Measurements from ENCODE around the gene BIVM. TPM values are rescaled to one million over a fixed set of nuclear protein-coding genes. Genes with fewer than 3 reads are reported as not detected.

Gene BIVM, protein sequence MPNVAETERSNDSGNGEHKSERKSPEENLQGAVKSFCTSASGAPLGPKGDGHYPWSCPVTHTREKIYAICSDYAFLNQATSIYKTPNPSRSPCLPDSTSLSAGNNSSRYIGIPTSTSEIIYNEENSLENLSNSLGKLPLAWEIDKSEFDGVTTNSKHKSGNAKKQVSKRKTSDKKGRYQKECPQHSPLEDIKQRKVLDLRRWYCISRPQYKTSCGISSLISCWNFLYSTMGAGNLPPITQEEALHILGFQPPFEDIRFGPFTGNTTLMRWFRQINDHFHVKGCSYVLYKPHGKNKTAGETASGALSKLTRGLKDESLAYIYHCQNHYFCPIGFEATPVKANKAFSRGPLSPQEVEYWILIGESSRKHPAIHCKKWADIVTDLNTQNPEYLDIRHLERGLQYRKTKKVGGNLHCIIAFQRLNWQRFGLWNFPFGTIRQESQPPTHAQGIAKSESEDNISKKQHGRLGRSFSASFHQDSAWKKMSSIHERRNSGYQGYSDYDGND
- total RNA-seq: 15.0 and 18.7 TPM in 2 replicates

DNA sequence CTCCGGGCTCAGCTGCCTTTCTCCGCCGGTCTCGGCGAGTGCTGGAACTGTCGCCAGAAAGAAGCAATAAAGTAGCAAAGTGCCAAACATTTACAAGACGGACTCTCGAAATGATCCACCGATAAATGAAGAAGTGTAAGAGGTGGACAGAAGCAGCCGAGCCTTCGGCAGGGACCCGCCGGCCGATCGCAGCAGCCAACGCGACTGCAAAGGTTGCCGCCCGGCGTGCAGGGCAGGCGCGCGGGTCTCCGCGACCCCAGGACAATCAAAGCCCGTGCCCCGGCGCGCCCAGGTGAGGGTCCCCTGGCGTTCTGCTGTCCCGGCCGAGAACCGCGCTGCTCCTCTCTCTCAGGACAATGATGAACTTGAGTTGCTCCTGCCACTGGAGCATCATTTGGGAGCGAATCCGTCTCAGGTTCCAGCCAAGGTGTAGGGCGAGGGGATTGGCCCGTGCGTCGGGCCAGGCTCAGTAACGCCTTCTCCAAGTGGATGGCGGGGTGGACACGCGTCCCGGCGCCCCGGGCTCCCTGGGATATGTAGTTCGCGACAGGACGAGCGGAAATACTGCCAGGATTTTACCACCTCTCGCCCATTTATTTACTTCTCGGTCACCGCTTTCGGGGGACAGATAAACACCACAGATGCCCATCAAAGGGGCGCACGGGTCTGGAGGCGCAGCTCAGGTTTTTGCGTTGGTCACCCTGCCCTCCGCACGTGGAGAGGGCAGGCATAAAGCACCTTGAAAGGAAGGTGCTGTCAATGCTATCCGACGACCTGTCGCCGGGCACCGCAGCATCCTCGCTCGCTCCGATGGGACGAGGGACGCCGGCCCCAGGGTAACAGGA is at the start of gene BIVM, which contains the start of gene POGLUT2:
TSS of gene BIVM (plus strand) at position 539 of the 845 bp plus-strand sequence. CDS start 8,149 bp downstream, outside the sequence.
TSS of gene POGLUT2 (minus strand) at position 396 of the 845 bp plus-strand sequence. CDS start at position 90, 306 bp downstream.

DNA sequence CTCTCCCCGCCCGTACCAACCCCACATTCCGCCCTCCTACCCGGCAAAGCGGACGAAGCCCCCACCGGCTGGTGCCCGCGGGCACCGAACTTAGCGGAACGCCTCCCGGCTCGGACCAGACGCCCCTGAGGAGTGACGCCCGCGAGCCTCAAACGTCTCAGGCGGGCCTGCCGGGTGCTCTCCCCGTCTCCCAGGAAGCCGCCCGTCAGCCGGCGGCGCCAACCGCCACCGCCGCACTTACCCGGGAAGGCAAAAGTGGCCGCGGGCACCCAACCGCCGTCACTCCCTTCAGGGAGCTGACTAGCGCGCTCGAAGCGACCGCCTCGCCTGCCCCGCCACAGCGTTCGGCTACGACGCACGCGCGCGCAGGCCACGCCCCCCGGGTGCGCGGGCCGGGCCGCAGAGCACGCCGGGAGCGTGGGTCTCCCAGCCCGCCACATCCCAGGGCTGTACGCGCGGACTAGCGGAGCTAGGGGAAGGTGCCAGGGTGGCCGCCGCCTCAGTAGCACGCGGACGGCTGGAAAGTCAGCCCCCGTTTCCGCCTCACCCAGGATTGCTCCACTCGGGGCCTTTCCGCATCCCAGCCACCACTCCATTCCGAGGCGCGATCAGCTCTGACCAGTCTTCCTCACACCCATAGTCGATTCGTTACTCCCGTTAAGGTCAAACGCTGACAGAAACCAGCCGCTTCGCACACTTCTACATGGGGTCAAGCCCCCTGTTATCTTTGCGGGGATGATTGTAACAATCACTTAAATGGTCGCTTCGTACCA is 25.3 kb upstream of the BIVM start, which contains the start of gene TEX30:
TSS of gene TEX30 (minus strand) at position 346 of the 773 bp plus-strand sequence. CDS start 3,760 bp downstream, outside the sequence.

DNA sequence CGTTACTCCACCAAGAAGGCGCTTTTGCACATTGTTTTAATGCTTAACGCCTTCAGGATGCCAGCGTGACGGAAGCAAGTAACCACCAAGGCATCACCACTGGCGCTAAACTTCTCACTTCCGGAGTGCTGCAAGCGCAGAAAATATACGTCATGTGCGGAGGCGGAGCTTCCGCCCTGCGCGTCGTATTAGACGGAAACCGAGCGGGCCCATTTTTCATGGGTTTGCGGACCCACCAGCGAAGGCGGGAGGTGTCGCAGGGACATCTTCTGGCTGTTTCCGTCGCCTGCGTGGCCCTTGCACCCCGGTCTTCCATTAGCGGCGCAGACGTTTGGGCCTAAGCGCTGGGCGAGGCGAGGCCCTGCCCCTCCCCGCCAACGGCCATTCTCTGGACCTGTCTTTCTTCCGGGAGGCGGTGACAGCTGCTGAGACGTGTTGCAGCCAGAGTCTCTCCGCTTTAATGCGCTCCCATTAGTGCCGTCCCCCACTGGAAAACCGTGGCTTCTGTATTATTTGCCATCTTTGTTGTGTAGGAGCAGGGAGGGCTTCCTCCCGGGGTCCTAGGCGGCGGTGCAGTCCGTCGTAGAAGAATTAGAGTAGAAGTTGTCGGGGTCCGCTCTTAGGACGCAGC is 46.8 kb downstream of the BIVM start, which contains the start of gene ERCC5:
TSS of gene ERCC5 (plus strand) at position 403 of the 631 bp plus-strand sequence. CDS start 235 bp downstream, outside the sequence.

Other genes starting within 250 kb of the BIVM start
- gene TPP2, start 202.1 kb upstream of the BIVM start, total RNA-seq: 38.5 and 55.5 TPM in 2 replicates
- gene METTL21C, start 104.1 kb upstream of the BIVM start, total RNA-seq: not detected in 2 replicates
- 18.8 and 19.3 TPM in 2 replicates for gene TEX30, start 25.3 kb upstream of the BIVM start, total RNA-seq
- 14.7 and 15.7 TPM in 2 replicates for gene POGLUT2, start 143 bp upstream of the BIVM start, total RNA-seq
- gene ERCC5, start 46.9 kb downstream of the BIVM start, total RNA-seq: 43.8 and 50.5 TPM in 2 replicates

All from vein endothelial cell (primary cell).